DND-41 (cell line): ENCODE measurements around the gene MOB3C.

Experiments used
- ATAC-seq: fragments of 200-7000 bp; cut with Tn5 transposase; 3 replicates; pipeline ENCODE4 v1.9.1; 2021; ENCODE audit warnings: low read depth; ENCODE audit not compliant: insufficient read depth
- DNase-seq: peaks from one replicate; pipeline ENCODE4 v3.0.0-alpha.2; 2020
- H2AFZ ChIP-seq: 2 replicates; pipeline ENCODE4 v1.6.0; 2012; ENCODE audit warnings: low read depth, low read length
- H3K27ac ChIP-seq: 2 replicates; pipeline ENCODE4 v1.5.1; 2012; ENCODE audit warnings: low read length, inconsistent platforms
- H3K27me3 ChIP-seq: fragments of 200-600 bp; sonication (generic); 2 replicates; pipeline ENCODE4 v1.6.0; 2012; ENCODE audit warnings: low read length, mild to moderate bottlenecking, inconsistent platforms; ENCODE audit not compliant: insufficient read depth, poor library complexity
- H3K36me3 ChIP-seq: 2 replicates; pipeline ENCODE4 v1.5.1; 2012; ENCODE audit warnings: low read length, inconsistent platforms; ENCODE audit not compliant: insufficient read depth
- H3K4me1 ChIP-seq: 2 replicates; pipeline ENCODE4 v1.5.1; 2012; ENCODE audit warnings: mild to moderate bottlenecking, low read length; ENCODE audit not compliant: insufficient read depth
- H3K4me2 ChIP-seq: 2 replicates; pipeline ENCODE4 v1.6.0; 2012; ENCODE audit warnings: mild to moderate bottlenecking, moderate library complexity, low read length, inconsistent platforms; ENCODE audit not compliant: insufficient read depth
- H3K4me3 ChIP-seq, 2 experiments: fragments of 200-600 bp in 1 of 2; shearing (Covaris generic) in 1 of 2; 2 replicates each; pipeline ENCODE4 v1.5.1; 2012 to 2016; ENCODE audit warnings: inconsistent platforms in 2 of 2, low read length in 2 of 2, mild to moderate bottlenecking in 2 of 2, low read depth in 1 of 2, moderate library complexity in 1 of 2
- H3K79me2 ChIP-seq: 2 replicates; pipeline ENCODE4 v1.6.0; 2012; ENCODE audit warnings: low read length, inconsistent platforms; ENCODE audit not compliant: insufficient read depth
- H3K9ac ChIP-seq: 2 replicates; pipeline ENCODE4 v1.6.0; 2012; ENCODE audit warnings: low read depth, mild to moderate bottlenecking, inconsistent platforms, low read length, moderate library complexity
- H3K9me3 ChIP-seq: 2 replicates; pipeline ENCODE4 v1.5.1; 2012; ENCODE audit warnings: low read length, moderate library complexity, mild to moderate bottlenecking, inconsistent platforms; ENCODE audit not compliant: insufficient read depth, severe bottlenecking
- H4K20me1 ChIP-seq: 2 replicates; pipeline ENCODE4 v1.6.0; 2012; ENCODE audit warnings: low read length; ENCODE audit not compliant: insufficient read depth
- EZH2 ChIP-seq: IDR thresholded peaks from 3 replicates; pipeline ENCODE4 v1.6.1; 2012; ENCODE audit warnings: borderline replicate concordance, low read depth, mild to moderate bottlenecking, moderate library complexity, low read length, inconsistent platforms; ENCODE audit not compliant: severe bottlenecking
- TF ChIP-seq, protein P1 (sequence below): IDR thresholded peaks from 2 replicates; pipeline ENCODE4 v1.5.1; 2012; ENCODE audit warnings: borderline replicate concordance, low read length, moderate library complexity, mild to moderate bottlenecking; ENCODE audit not compliant: poor library complexity, severe bottlenecking; ENCODE audit errors: extremely low read depth

Gene MOB3C

DNA sequence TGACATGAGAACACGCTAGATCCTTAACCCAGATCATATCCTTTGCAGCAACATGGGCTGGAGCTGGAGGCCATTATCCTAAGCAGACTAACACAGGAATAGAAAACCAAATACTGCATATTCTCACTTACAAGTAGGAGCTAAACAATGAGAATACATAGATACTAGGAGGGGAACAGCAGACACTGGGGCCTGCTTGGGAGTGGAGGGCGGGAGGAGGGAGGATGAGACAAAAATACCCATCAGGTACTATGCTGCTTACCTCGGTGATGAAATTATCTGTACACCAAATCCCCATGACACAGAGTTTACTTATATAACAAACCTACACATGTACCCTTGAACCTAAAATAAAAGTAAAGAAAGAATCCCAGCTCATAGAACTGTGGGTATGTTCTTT, 1.2 kb upstream of the MOB3C start:
- Histone ChIP-seq H4K20me1 (no peaks in the 10 kb centered on the region), H3K27ac (no peak overlapping the region), H3K9me3 (no peaks in the 10 kb centered on the region), H3K36me3 (no peaks in the 10 kb centered on the region), H3K79me2 (no peaks in the 10 kb centered on the region), H3K9ac (no peak overlapping the region), H3K4me3 (no peak overlapping the region), H2AFZ (no peak overlapping the region), H3K4me1 (peaks cover 20% of the 10 kb centered on the region), H3K27me3 (peaks cover 4% of the 10 kb centered on the region), H3K4me2 (no peak overlapping the region)
- DNase-seq (no peak), ATAC-seq (no peak)
- TF ChIP-seq, protein P1, sequence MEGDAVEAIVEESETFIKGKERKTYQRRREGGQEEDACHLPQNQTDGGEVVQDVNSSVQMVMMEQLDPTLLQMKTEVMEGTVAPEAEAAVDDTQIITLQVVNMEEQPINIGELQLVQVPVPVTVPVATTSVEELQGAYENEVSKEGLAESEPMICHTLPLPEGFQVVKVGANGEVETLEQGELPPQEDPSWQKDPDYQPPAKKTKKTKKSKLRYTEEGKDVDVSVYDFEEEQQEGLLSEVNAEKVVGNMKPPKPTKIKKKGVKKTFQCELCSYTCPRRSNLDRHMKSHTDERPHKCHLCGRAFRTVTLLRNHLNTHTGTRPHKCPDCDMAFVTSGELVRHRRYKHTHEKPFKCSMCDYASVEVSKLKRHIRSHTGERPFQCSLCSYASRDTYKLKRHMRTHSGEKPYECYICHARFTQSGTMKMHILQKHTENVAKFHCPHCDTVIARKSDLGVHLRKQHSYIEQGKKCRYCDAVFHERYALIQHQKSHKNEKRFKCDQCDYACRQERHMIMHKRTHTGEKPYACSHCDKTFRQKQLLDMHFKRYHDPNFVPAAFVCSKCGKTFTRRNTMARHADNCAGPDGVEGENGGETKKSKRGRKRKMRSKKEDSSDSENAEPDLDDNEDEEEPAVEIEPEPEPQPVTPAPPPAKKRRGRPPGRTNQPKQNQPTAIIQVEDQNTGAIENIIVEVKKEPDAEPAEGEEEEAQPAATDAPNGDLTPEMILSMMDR = no peak
- no peak for TF ChIP-seq EZH2

DNA sequence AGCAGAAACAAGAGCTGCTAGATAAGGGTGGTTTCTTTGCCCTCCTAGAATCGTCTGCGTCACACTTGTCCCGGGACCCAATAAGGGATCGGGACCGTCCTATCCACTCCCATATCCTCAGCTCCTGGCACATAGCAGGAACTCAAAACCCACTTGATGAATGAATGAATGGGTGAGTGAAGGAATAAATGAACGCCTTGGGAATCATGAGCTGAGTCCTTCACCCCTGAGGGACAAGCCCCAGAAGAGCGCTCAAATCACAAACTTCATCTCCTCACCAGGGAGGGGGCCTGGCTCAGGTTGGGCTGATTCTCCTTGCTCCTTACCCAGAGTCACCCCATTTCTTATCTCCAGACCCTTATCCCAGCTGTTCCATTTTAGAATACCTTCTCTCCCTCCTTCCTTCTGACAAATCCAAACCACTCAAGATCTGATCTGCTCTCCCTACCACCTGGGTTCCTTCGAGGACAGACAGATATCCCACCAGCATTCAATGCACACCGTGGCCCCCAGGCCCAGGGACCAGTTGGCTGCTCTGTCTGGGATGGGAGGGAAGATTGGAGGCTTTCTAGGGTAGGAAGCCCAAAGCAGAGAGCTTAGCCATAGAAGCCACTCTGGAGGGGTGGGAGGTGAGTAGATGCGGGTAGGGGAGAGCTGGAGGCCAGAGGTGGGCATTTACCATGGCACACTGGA, 643 bp upstream of the MOB3C start:
- H3K27ac ChIP-seq = no peak overlapping the region
- DNase-seq = no peak

DNA sequence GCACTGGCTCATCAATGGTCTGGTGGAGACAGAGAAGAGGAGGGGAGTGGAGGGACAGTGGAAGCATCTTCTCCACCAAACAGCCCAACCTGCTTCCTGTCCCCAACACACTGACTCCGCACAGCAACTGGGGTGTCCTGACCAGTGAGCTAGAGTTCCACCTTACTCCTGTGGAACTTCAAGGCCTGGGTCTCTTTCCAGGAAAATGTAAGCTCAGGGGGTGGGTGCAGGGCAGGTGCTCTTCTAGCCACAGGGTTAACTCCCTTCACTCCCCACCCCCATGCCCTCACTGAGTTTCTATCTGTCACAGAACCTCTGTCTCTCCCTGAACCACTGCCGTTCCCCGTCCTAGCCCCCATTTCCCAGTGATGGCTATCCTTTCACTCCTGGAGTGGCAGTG, 876 bp downstream of the MOB3C start:
- ATAC-seq = peak; percentile 17; the same call in 2 of the 3 replicates
- Histone ChIP-seq H3K27me3 (peaks cover 4% of the 10 kb centered on the region), H3K79me2 (no peaks in the 10 kb centered on the region), H3K4me1 (peaks cover 20% of the 10 kb centered on the region), H2AFZ (peak overlapping the region; percentile 92), H3K27ac (peak overlapping the region; percentile 71), H3K9ac (peak overlapping the region; percentile 65), H3K36me3 (no peaks in the 10 kb centered on the region), H3K4me2 (peak overlapping the region; percentile 96), H3K9me3 (no peaks in the 10 kb centered on the region), H4K20me1 (no peaks in the 10 kb centered on the region), H3K4me3 (peak overlapping the region; percentile 47 to 78)
- no peak for TF ChIP-seq EZH2
- TF ChIP-seq, protein P1 = no peak
- DNase-seq = peak; percentile 35

More for the DNA sequence above, 643 bp upstream of the MOB3C start:
- Histone ChIP-seq H3K27me3 (peaks cover 4% of the 10 kb centered on the region), H2AFZ (peak overlapping the region; percentile 92), H3K79me2 (no peaks in the 10 kb centered on the region), H3K4me2 (peak overlapping the region; percentile 96), H3K4me1 (peaks cover 20% of the 10 kb centered on the region), H3K9ac (peak overlapping the region; percentile 65), H3K9me3 (no peaks in the 10 kb centered on the region), H4K20me1 (no peaks in the 10 kb centered on the region), H3K36me3 (no peaks in the 10 kb centered on the region), H3K4me3 (peak overlapping the region; percentile 47 to 78; a peak in 3 of 4 replicates)
- TF ChIP-seq, protein P1 = no peak
- no peak for TF ChIP-seq EZH2
- ATAC-seq = no peak

DNA sequence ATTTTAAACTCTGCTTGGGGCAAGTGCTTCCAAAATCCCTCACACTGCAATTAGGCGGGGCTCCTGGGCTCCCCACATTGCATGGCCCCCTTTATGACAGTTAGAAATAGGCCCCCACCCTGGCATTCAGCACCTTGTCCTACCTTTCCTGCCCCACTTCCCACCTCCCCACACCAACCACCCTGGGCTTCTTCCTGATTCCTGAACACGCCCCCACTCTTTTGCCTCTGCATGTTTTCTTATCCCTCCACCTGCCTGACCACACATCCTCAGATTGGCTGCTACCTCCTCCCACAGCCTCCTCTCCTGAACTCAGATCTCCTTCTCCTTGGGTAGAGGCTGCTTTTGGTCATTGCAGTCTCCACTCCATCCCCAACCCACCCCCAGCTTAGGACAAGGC, 1.5 kb downstream of the MOB3C start:
- no peak for TF ChIP-seq EZH2
- TF ChIP-seq, protein P1 = no peak
- peaks cover 4% of the 10 kb centered on the region for H3K27me3 ChIP-seq
- H3K4me3 ChIP-seq = peak overlapping the region in 1 of 2 experiments; percentile 78; a peak in 2 of 4 replicates
- ATAC-seq (no peak), DNase-seq (no peak)
- H3K36me3 ChIP-seq = no peaks in the 10 kb centered on the region
- no peak overlapping the region for H3K27ac ChIP-seq
- no peaks in the 10 kb centered on the region for H3K9me3 ChIP-seq
- peak overlapping the region; percentile 96 for H3K4me2 ChIP-seq
- peak overlapping the region; percentile 65; the same call in 1 of the 2 replicates for H3K9ac ChIP-seq
- H3K79me2 ChIP-seq = no peaks in the 10 kb centered on the region
- H3K4me1 ChIP-seq = peaks cover 20% of the 10 kb centered on the region
- H2AFZ ChIP-seq = no peak overlapping the region; the same call in 1 of the 2 replicates
- no peaks in the 10 kb centered on the region for H4K20me1 ChIP-seq
